HG03196 (cell line): ENCODE measurements around the gene SH3BP4.

Experiments used
- ATAC-seq: cut with Tn5 transposase; IDR thresholded peaks from one replicate; pipeline ENCODE4 v1.9.1; 2021; ENCODE audit not compliant: unreplicated experiment

SH3BP4 gene

GRCh38 chr2:234951664-234952269 is at the start of gene SH3BP4:
SH3BP4 (plus strand) TSS chr2:234952017; CDS start chr2:235035003, 82,986 bp downstream.
- ATAC-seq, result no peak

GRCh38 chr2:234904785-234905184 is 47.0 kb upstream of the SH3BP4 start:
- ATAC-seq, result no peak

- ATAC-seq, result no peak
These were observed 46.1 kb upstream of the SH3BP4 start for GRCh38 chr2:234905547-234906265.

GRCh38 chr2:234910186-234910679 is 41.6 kb upstream of the SH3BP4 start:
- ATAC-seq, result no peak

- ATAC-seq, result no peak
These were observed 40.5 kb upstream of the SH3BP4 start for GRCh38 chr2:234911271-234911670.

GRCh38 chr2:234912437-234912836 is 39.4 kb upstream of the SH3BP4 start:
- ATAC-seq, result no peak

GRCh38 chr2:234913208-234913626 is 38.6 kb upstream of the SH3BP4 start:
- ATAC-seq, result no peak

- no peak for ATAC-seq
These were observed 37.3 kb upstream of the SH3BP4 start for GRCh38 chr2:234914371-234915154.

- no peak for ATAC-seq
These were observed 35.1 kb upstream of the SH3BP4 start for GRCh38 chr2:234916674-234917073.

GRCh38 chr2:234917211-234917975 is 34.4 kb upstream of the SH3BP4 start:
- ATAC-seq, result no peak

GRCh38 chr2:234919711-234920110 is 32.1 kb upstream of the SH3BP4 start:
- no peak for ATAC-seq

GRCh38 chr2:234920836-234921235 is 31.0 kb upstream of the SH3BP4 start:
- ATAC-seq, result no peak

- ATAC-seq, result no peak
These were observed 22.8 kb upstream of the SH3BP4 start for GRCh38 chr2:234929002-234929401.

- ATAC-seq, result no peak
These were observed 21.4 kb upstream of the SH3BP4 start for GRCh38 chr2:234930397-234930796.

- no peak for ATAC-seq
These were observed 20.4 kb upstream of the SH3BP4 start for GRCh38 chr2:234931371-234931770.

- no peak for ATAC-seq
These were observed 19.1 kb upstream of the SH3BP4 start for GRCh38 chr2:234932591-234933168.

GRCh38 chr2:234935311-234935710 is 16.5 kb upstream of the SH3BP4 start:
- ATAC-seq, result no peak

GRCh38 chr2:234939576-234939975 is 12.2 kb upstream of the SH3BP4 start:
- ATAC-seq, result no peak

- no peak for ATAC-seq
These were observed 11.8 kb upstream of the SH3BP4 start for GRCh38 chr2:234939996-234940395.

GRCh38 chr2:234940527-234940926 is 11.3 kb upstream of the SH3BP4 start:
- no peak for ATAC-seq
